ENCODE results near the gene DDX18. TPM values are rescaled to one million over a fixed set of nuclear protein-coding genes. Genes with fewer than 3 reads are reported as not detected.
A peak's percentile ranks its signal among the peaks of the same experiment; 100 is the strongest.
"Not testable (repeated sequence)": the region's sequence is repeated elsewhere in the genome, so short reads cannot be mapped to it uniquely, and the experiment has no call there.

DDX18 gene
- polyA plus RNA-seq (ENCODE audit: insufficient read depth in 1 of 5, insufficient read length in 5 of 5, low replicate concordance in 1 of 5) = 10 to 100 TPM; 58.8 to 92.1 (median 86.4) TPM
- long read RNA-seq, donor 1, transcript DDX18-201 (14 exons, 3,796 nt) = major isoform, 7 of 70 reads
- long read RNA-seq, donor 1, partial matches to known transcripts = 63 of 70 reads
- long read RNA-seq, donor 1, other reads (novel, unspliced or antisense) = 0 of 70 reads
- long read RNA-seq, donor 2, transcript DDX18-201 (14 exons, 3,796 nt) = major isoform, 5 of 19 reads
- long read RNA-seq, donor 2, partial matches to known transcripts = 14 of 19 reads
- long read RNA-seq, donor 2, other reads (novel, unspliced or antisense) = 0 of 19 reads
- long read RNA-seq, donor 3, transcript DDX18-201 (14 exons, 3,796 nt) = major isoform, 5 of 51 reads
- long read RNA-seq, donor 3, partial matches to known transcripts = 46 of 51 reads
- long read RNA-seq, donor 3, other reads (novel, unspliced or antisense) = 0 of 51 reads
- long read RNA-seq, donor 4, partial matches to known transcripts = 36 of 41 reads
- long read RNA-seq, donor 4, other reads (novel, unspliced or antisense) = 0 of 41 reads
- long read RNA-seq, donor 5, transcript DDX18-201 (14 exons, 3,796 nt) = major isoform, 7 of 131 reads
- long read RNA-seq, donor 5, partial matches to known transcripts = 124 of 131 reads
- long read RNA-seq, donor 5, other reads (novel, unspliced or antisense) = 0 of 131 reads
- long read RNA-seq, donor 6, transcript DDX18-201 (14 exons, 3,796 nt) = major isoform, 12 of 69 reads
- long read RNA-seq, donor 6, partial matches to known transcripts = 57 of 69 reads
- long read RNA-seq, donor 6, other reads (novel, unspliced or antisense) = 0 of 69 reads
- long read RNA-seq, donor 7, transcript DDX18-201 (14 exons, 3,796 nt) = major isoform, 7 of 29 reads
- long read RNA-seq, donor 7, partial matches to known transcripts = 21 of 29 reads
- long read RNA-seq, donor 7, other reads (novel, unspliced or antisense) = 0 of 29 reads
- long read RNA-seq, donor 8, partial matches to known transcripts = 15 of 18 reads
- long read RNA-seq, donor 8, other reads (novel, unspliced or antisense) = 0 of 18 reads

DNA sequence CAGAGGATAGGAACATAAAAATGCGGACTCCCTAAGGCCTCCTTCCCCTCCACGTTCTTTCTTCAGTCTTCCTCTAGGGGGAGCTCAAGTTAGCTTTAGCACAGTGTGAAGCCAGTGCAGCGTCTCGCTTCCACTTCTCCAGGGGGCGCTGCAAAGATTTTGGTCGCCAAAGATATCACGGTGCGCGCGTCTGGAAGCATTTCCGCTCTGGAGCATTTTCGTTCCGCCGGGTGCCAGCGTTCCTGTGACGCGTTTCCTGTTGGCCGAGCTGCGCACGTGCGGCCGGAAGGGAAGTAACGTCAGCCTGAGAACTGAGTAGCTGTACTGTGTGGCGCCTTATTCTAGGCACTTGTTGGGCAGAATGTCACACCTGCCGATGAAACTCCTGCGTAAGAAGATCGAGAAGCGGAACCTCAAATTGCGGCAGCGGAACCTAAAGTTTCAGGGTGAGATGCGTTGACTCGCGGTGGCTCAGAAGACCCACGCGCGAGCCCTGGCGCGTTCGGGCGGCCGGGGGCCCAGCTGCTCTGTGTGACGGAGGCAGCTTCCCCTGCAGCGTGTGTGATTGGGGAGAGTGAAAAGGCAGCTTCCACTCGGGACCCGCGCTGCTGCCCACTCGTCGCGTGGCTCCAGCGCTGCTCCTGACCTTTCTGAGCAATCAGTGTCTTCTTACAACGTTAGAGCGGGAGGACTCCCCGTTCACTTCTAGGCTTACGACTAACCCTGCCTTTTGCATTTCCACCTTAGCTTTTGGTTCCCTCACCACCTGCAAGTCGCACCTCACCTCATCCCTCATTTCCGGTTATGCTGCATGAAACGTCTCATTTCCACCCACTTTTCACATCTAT is at the start of gene DDX18:
Gene DDX18 (plus strand): TSS at position 275 of the 848 bp plus-strand sequence. CDS start 87 bp downstream, at position 362.
- peak; percentile 97 to 98 for DNase-seq

- no peak for DNase-seq
Measured at GRCh38 chr2:117770730-117771129, 43.8 kb upstream of the DDX18 start.

- DNase-seq = peak in 1 of 2 donors; percentile 37
Measured at GRCh38 chr2:117771969-117772630, 42.4 kb upstream of the DDX18 start.

GRCh38 chr2:117774716-117775115 is 39.8 kb upstream of the DDX18 start:
- no peak for DNase-seq

GRCh38 chr2:117775703-117776219 is 38.7 kb upstream of the DDX18 start:
- no peak for DNase-seq

- no peak for DNase-seq
Measured at GRCh38 chr2:117776888-117777287, 37.6 kb upstream of the DDX18 start.

GRCh38 chr2:117785740-117786139 is 28.8 kb upstream of the DDX18 start:
- DNase-seq = no peak

GRCh38 chr2:117786520-117786919 is 28.0 kb upstream of the DDX18 start:
- DNase-seq = no peak

DNA sequence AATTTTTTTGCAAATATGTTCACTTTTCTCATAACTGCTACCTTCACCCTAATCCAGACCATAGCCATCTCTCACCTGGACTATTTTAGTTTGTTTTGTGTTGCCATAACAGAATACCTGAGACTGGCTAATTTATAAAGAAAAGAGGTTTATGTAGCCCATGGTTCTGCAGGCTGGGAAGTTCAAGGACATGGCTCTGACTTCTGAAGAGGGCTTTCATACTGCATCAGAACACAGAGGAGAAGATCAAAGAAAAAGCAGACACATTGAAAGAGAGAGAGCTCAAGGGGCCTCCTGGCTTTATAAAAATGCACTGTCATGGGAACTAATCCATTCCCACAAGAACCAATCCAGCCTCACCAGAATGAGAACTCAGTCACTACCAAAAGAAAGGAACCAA is 25.0 kb upstream of the DDX18 start:
- no peak for DNase-seq

DNA sequence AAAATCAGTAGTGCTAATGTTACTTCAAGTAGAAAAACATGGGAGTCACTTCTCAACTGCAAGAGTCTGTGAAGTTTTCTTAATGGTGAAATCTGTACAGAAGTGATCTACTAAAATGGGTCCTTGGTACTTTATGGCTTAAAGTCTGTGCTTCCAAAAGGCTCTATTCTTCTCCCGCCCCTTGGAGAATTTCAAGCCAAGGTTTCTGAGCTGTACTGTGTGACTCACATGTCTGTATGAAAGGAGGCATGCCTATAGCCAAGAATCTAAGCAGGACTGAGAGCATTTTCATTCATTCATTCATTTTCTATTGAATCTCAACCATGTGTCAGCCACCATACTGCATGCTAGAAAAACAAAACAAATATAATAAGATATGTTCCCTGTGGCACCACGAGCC is 19.8 kb upstream of the DDX18 start:
- DNase-seq = no peak

DNA sequence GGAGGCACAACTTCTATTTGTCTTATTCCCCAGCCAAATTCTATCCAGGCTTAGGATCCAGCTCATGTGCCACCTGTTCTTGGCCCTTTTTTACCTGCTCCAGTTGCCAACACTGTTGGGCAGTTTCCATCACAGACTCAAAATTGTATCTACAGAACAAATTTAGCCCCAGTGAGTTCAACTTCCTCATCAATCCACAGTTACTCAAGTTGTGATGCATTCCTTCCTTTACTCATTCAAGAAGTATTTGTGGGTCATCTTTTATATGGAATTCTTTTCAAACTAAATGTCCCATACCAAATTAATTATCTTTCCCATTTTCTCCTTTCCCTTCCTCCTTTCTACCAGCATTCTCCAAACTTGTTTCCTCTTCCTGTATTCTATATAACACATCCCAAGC is 12.7 kb upstream of the DDX18 start:
- DNase-seq = no peak

GRCh38 chr2:117803644-117804325 is 10.7 kb upstream of the DDX18 start:
- not testable (repeated sequence) for DNase-seq

DNA sequence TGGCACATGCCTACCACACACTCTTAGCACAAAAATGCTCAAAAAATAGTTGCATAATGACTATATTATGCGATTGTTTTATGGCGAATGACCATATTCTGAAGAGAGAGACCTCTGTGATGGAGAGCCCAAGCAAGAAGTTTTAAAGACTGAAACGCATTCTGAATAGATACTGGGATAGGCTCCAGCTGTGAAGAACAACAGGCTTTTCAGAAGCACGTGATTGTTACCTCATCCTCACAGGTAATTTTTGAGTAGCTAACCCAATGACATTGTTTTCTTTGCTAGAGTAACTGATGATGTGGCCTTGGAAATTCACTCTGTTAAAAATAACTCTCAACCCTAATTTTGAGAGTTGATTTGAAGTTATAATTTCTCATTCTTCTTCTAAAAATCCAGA is 2.0 kb upstream of the DDX18 start:
- DNase-seq = no peak

DNA sequence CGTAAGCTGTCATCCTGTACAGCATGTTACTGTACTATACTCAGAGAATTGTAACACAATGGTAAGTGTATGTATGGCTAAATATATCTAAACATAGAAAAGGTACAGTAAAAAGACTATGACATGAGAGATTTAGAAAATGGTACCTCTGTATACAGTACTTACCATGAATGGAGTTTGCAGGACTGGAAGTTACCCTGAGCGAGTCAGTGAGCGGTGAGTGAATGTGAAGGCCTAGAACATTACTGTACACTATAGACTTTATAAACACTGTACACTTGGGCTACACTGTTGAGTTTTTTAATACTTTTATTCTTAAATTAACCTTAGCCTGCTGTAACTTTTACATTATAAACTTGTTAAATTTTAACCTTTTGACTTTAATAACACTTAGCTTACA is 1.5 kb downstream of the DDX18 start:
- no peak for DNase-seq

DNA sequence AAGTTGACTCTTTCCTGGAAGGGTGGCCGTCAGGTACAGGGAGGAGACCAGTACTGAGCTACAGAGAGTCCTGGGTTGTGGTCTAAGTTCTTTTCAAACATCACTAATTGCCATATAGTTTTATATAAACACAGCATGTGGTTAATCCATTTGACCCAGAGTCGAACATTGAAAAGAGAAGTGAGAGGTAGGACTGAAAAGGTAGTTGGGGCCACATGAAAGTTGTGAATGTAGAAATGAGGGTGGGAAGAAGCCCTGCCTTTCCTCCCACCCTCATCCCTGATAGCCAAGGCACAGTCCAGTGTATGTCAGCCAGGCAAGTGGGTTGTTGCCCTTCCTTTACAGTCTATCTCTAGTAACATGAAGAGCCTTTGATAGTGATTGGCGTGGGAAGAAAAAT is 4.4 kb downstream of the DDX18 start:
- no peak for DNase-seq

DNA sequence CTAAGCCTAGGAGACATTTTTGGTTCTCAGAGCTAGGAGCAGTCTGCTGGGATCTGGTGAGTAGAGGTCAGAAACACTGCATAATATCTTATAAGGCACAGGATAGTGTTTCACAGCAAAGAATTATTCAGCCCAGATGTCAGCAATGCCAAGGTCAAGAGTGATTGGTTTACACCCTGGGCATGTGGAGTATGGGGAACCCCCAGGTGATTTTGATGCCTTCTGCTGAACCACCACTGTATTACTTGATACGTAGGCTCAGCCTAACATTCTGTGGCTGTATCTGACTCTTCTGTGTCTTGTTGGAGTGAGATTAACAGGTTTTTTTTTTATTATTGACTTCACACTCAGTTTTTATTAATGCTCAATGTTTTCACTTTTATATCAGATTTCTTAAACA is 6.0 kb downstream of the DDX18 start:
- no peak for DNase-seq

DNA sequence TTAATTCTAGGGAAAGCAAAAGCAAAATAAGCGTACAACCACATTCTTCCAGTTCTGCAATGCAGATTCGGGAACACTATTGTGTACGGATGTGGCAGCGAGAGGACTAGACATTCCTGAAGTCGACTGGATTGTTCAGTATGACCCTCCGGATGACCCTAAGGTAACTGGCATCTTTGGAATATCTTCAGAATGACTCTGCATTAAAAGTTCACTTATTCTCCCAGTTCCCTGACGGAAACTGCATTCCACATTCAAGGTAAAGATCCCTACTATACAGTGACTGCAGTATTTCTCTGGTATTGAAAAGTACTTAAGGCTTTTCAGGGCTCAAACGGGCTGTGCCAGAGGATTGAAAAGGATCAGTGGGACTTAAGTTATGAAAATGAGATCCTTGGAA is 10.9 kb downstream of the DDX18 start:
- DNase-seq = no peak

DNA sequence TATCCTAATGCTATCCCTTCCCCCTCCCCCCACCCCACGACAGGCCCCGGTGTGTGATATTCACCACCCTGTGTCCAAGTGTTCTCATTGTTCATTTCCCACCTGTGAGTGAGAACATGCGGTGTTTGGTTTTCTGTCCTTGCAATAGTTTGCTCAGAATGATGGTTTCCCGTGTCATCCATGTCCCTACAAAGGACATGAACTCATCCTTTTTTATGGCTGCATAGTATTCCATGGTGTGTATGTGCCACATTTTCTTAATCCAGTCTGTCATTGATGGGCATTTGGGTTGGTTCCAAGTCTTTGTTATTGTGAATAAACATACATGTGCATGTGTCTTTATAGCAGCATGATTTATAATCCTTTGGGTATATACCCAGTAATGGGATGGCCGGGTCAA is 13.0 kb downstream of the DDX18 start:
- DNase-seq = not testable (repeated sequence)

GRCh38 chr2:117828870-117829269 is 14.4 kb downstream of the DDX18 start:
- no peak for DNase-seq

GRCh38 chr2:117832332-117832731 is 17.8 kb downstream of the DDX18 start:
- no peak for DNase-seq
